H9 (cell line): Measurements from ENCODE around the gene LTB4R2. TPM values are rescaled to one million over a fixed set of nuclear protein-coding genes. Genes with fewer than 3 reads are reported as not detected.

Experiments
- DNase-seq: peaks from one replicate; pipeline ENCODE4 v3.0.0-alpha.2; 2017
- H2AFZ ChIP-seq: one replicate; pipeline ENCODE4 v1.6.1; 2013; ENCODE audit warnings: mild to moderate bottlenecking, low read length, control low read depth, moderate library complexity
- H2AK5ac ChIP-seq: 2 replicates; pipeline ENCODE4 v1.6.1; 2013; ENCODE audit warnings: low read length, control low read depth, mixed read lengths; ENCODE audit not compliant: insufficient read length
- H2BK120ac ChIP-seq: one replicate; pipeline ENCODE4 v1.6.1; 2013; ENCODE audit warnings: low read depth, mild to moderate bottlenecking, low read length, control low read depth, inconsistent platforms; ENCODE audit not compliant: poor library complexity, severe bottlenecking
- H2BK12ac ChIP-seq: 2 replicates; pipeline ENCODE4 v1.6.1; 2013; ENCODE audit warnings: low read length, control low read depth, mixed read lengths, low read depth; ENCODE audit not compliant: insufficient read length
- H2BK15ac ChIP-seq: 2 replicates; pipeline ENCODE4 v1.6.1; 2013; ENCODE audit warnings: low read depth, low read length, control low read depth
- H2BK20ac ChIP-seq: one replicate; pipeline ENCODE4 v1.6.1; 2013; ENCODE audit warnings: low read depth, mild to moderate bottlenecking, low read length, control low read depth, inconsistent platforms; ENCODE audit not compliant: poor library complexity, severe bottlenecking
- H2BK5ac ChIP-seq: 2 replicates; pipeline ENCODE4 v1.6.1; 2013; ENCODE audit warnings: low read length, control low read depth, mixed read lengths; ENCODE audit not compliant: insufficient read length
- H3K14ac ChIP-seq: 2 replicates; pipeline ENCODE4 v1.6.1; 2013; ENCODE audit warnings: low read length, control low read depth; ENCODE audit not compliant: insufficient read depth
- H3K18ac ChIP-seq: 2 replicates; pipeline ENCODE4 v1.6.1; 2013; ENCODE audit warnings: low read depth, mild to moderate bottlenecking, mixed read lengths, low read length, control low read depth; ENCODE audit not compliant: insufficient read length
- H3K23ac ChIP-seq: 2 replicates; pipeline ENCODE4 v1.6.1; 2013; ENCODE audit warnings: low read length, control low read depth, mixed read lengths, low read depth; ENCODE audit not compliant: insufficient read length
- H3K23me2 ChIP-seq: 2 replicates; pipeline ENCODE4 v1.6.1; 2013; ENCODE audit warnings: low read depth, mild to moderate bottlenecking, mixed read lengths, low read length, control low read depth; ENCODE audit not compliant: insufficient read length, poor library complexity, severe bottlenecking
- H3K27ac ChIP-seq: 2 replicates; pipeline ENCODE4 v1.5.1; 2013; ENCODE audit warnings: low read length, control low read depth, mixed read lengths, low read depth; ENCODE audit not compliant: insufficient read length
- H3K27me3 ChIP-seq: 2 replicates; pipeline ENCODE4 v1.6.1; 2013; ENCODE audit warnings: low read length, control low read depth, inconsistent platforms; ENCODE audit not compliant: insufficient read depth
- H3K4ac ChIP-seq: 2 replicates; pipeline ENCODE4 v1.6.1; 2013; ENCODE audit warnings: low read depth, mild to moderate bottlenecking, control low read depth, inconsistent platforms, low read length, moderate library complexity
- H3K4me1 ChIP-seq: 2 replicates; pipeline ENCODE4 v1.6.1; 2013; ENCODE audit warnings: low read length, control low read depth, inconsistent platforms; ENCODE audit not compliant: insufficient read depth
- H3K4me2 ChIP-seq: 2 replicates; pipeline ENCODE4 v1.6.1; 2013; ENCODE audit warnings: low read length, control low read depth, mixed read lengths; ENCODE audit not compliant: insufficient read length, insufficient read depth
- H3K56ac ChIP-seq: 2 replicates; pipeline ENCODE4 v1.6.1; 2013; ENCODE audit warnings: low read depth, mild to moderate bottlenecking, mixed read lengths, low read length, control low read depth; ENCODE audit not compliant: insufficient read length
- H3K79me1 ChIP-seq: 2 replicates; pipeline ENCODE4 v1.6.1; 2013; ENCODE audit warnings: low read depth, mild to moderate bottlenecking, moderate library complexity, low read length, control low read depth, inconsistent platforms; ENCODE audit not compliant: insufficient read depth, poor library complexity, severe bottlenecking
- H3K79me2 ChIP-seq: 2 replicates; pipeline ENCODE4 v1.6.1; 2013; ENCODE audit warnings: low read length, control low read depth, inconsistent platforms; ENCODE audit not compliant: insufficient read depth
- H3K9ac ChIP-seq: 2 replicates; pipeline ENCODE4 v1.6.1; 2013; ENCODE audit warnings: low read length, control low read depth, mixed read lengths; ENCODE audit not compliant: insufficient read length; ENCODE audit errors: extremely low read depth
- H3K9me3 ChIP-seq: one replicate; pipeline ENCODE4 v1.6.1; 2013; ENCODE audit warnings: low read depth, low read length, inconsistent platforms; ENCODE audit not compliant: control insufficient read depth
- H3T11ph ChIP-seq: one replicate; pipeline ENCODE4 v1.6.1; 2013; ENCODE audit warnings: mild to moderate bottlenecking, low read length, control low read depth, inconsistent platforms
- H4K20me1 ChIP-seq: one replicate; pipeline ENCODE4 v1.6.1; 2013; ENCODE audit not compliant: control insufficient read depth, insufficient read length, insufficient read depth
- H4K5ac ChIP-seq: 2 replicates; pipeline ENCODE4 v1.6.1; 2013; ENCODE audit warnings: low read depth, mild to moderate bottlenecking, mixed read lengths, low read length, control low read depth; ENCODE audit not compliant: insufficient read length
- H4K8ac ChIP-seq: replicated peaks from 2 replicates; pipeline ENCODE4 v1.6.1; 2013; ENCODE audit warnings: low read length, control low read depth, mixed read lengths, low read depth; ENCODE audit not compliant: insufficient read length
- H4K91ac ChIP-seq: 2 replicates; pipeline ENCODE4 v1.6.1; 2013; ENCODE audit warnings: low read depth, mild to moderate bottlenecking, moderate library complexity, mixed read lengths, low read length, control low read depth; ENCODE audit not compliant: insufficient read length
- H3K27ac Mint-ChIP-seq, 3 experiments: 2 replicates in 2 of 3; 3 replicates in 1 of 3; pipeline ENCODE4 v1.8.0; 2020 to 2021; ENCODE audit warnings: mixed read lengths in 3 of 3, mild to moderate bottlenecking in 1 of 3, moderate library complexity in 1 of 3
- H3K27me3 Mint-ChIP-seq: 2 replicates; pipeline ENCODE4 v1.8.0; 2021; ENCODE audit warnings: low read depth, mild to moderate bottlenecking, moderate library complexity, mixed read lengths
- H3K36me3 Mint-ChIP-seq, 3 experiments: 2 replicates in 2 of 3; 3 replicates in 1 of 3; pipeline ENCODE4 v1.8.0; 2020 to 2021; ENCODE audit warnings: low read depth in 3 of 3, mixed read lengths in 3 of 3; ENCODE audit not compliant: insufficient read depth in 1 of 3
- H3K4me1 Mint-ChIP-seq, 2 experiments: 2 replicates each; pipeline ENCODE4 v1.8.0; 2020; ENCODE audit warnings: mixed read lengths in 2 of 2
- H3K4me3 Mint-ChIP-seq, 2 experiments: 2 replicates in 1 of 2; 3 replicates in 1 of 2; pipeline ENCODE4 v1.8.0; 2020 to 2021; ENCODE audit warnings: mild to moderate bottlenecking in 2 of 2, mixed read lengths in 2 of 2, moderate library complexity in 1 of 2
- H3K9me3 Mint-ChIP-seq, 2 experiments: 2 replicates in 1 of 2; 3 replicates in 1 of 2; pipeline ENCODE4 v1.8.0; 2020; ENCODE audit warnings: mild to moderate bottlenecking in 2 of 2, mixed read lengths in 2 of 2, moderate library complexity in 1 of 2
- CTCF ChIP-seq: fragments of 200-600 bp; sonication (generic); conservative IDR thresholded peaks from 3 replicates; pipeline ENCODE4 v1.8.0; 2021; ENCODE audit warnings: antibody characterized with exemption, mild to moderate bottlenecking
- WGBS: extraction: QIAGEN DNeasy Blood & Tissue Kit; methylation state at CpG from one replicate; pipeline ENCODE4 v1.1.7; 2013; ENCODE audit warnings: missing lambda C conversion rate, low lambda C conversion rate, mixed read lengths; ENCODE audit not compliant: insufficient read length; ENCODE audit errors: extremely low coverage; 5-methylcytosine and 5-hydroxymethylcytosine counted together
- total RNA-seq: library from RNA; stranded (reverse); gene quantifications from 2 replicates; pipeline ENCODE4 v1.2.1, GENCODE V29; 2021

The LTB4R2 gene
- total RNA-seq, 1 experiment from 2014 or later = 13.4 TPM

GRCh38 chr14:24291446-24292117, 18.4 kb upstream of the LTB4R2 start:
- no peaks in the 10 kb centered on the region for H3K79me2 ChIP-seq
- no peak for TF ChIP-seq CTCF
- no peaks in the 10 kb centered on the region for H4K20me1 ChIP-seq
- H2BK120ac ChIP-seq = no peak overlapping the region
- no peaks in the 10 kb centered on the region for H3K79me1 ChIP-seq
- WGBS = no CpG with 5 or more reads among the region's 3 CpGs
- H2AK5ac ChIP-seq = no peak overlapping the region
- no peak overlapping the region for H3K4ac ChIP-seq
- Mint-ChIP-seq H3K27ac (no peak overlapping the region; a peak in 1 of 7 replicates), H3K27me3 (no peaks in the 10 kb centered on the region), H3K4me1 (peaks cover 0 to 2% of the 10 kb centered on the region in 2 experiments; a peak in 2 of 4 replicates), H3K4me3 (no peak overlapping the region), H3K36me3 (peaks cover 7 to 46% (median 17%) of the 10 kb centered on the region in 3 experiments; a peak in 6 of 7 replicates), H3K9me3 (no peaks in the 10 kb centered on the region)
- H4K91ac ChIP-seq = no peak overlapping the region
- H2AFZ ChIP-seq = no peak overlapping the region
- no peak overlapping the region for H3K23ac ChIP-seq
- no peak overlapping the region for H3K18ac ChIP-seq
- no peak for DNase-seq
- no peak overlapping the region for H4K5ac ChIP-seq
- no peak overlapping the region for H3K27ac ChIP-seq
- no peak overlapping the region for H3T11ph ChIP-seq
- no peaks in the 10 kb centered on the region for H3K27me3 ChIP-seq
- H4K8ac ChIP-seq = no peak overlapping the region
- H3K56ac ChIP-seq = no peak overlapping the region
- H3K23me2 ChIP-seq = no peaks in the 10 kb centered on the region
- no peak overlapping the region for H3K9ac ChIP-seq
- no peak overlapping the region for H2BK15ac ChIP-seq
- H3K4me2 ChIP-seq = no peak overlapping the region
- H2BK20ac ChIP-seq = no peak overlapping the region
- no peaks in the 10 kb centered on the region for H3K9me3 ChIP-seq
- no peak overlapping the region for H2BK5ac ChIP-seq
- H3K4me1 ChIP-seq = no peaks in the 10 kb centered on the region
- H3K14ac ChIP-seq = no peak overlapping the region
- H2BK12ac ChIP-seq = no peak overlapping the region
